Keratinocyte (primary cell): ENCODE data around the gene TPI1. TPM values are rescaled to one million over a fixed set of nuclear protein-coding genes. Genes with fewer than 3 reads are reported as not detected.

ENCODE experiments used
- DNase-seq: peaks from one replicate; pipeline ENCODE4 v3.0.0-alpha.2; 2011; ENCODE audit warnings: low read depth, missing footprints, low spot score
- FAIRE-seq: peaks from 2 replicates; lab custom pipeline; 2011; peaks lifted over from hg19 to GRCh38; lab: Jason Lieb, UNC
- H2AFZ ChIP-seq: 2 replicates; pipeline ENCODE4 v1.6.0; 2012; ENCODE audit warnings: low read length, control low read depth, inconsistent platforms; ENCODE audit not compliant: control insufficient read depth
- H3K27ac ChIP-seq: 2 replicates; pipeline ENCODE4 v1.5.1; 2011; ENCODE audit warnings: low read length; ENCODE audit not compliant: control insufficient read depth, insufficient read depth
- H3K27me3 ChIP-seq: 3 replicates; pipeline ENCODE4 v1.6.0; 2011; ENCODE audit warnings: low read length; ENCODE audit not compliant: control insufficient read depth, insufficient read depth; ENCODE audit errors: extremely low read depth
- H3K36me3 ChIP-seq, 2 experiments: 2 replicates in 1 of 2; 3 replicates in 1 of 2; pipeline ENCODE4 v1.5.1; 2011; ENCODE audit warnings: low read length in 2 of 2, mild to moderate bottlenecking in 1 of 2; ENCODE audit not compliant: control insufficient read depth in 2 of 2, insufficient read depth in 2 of 2; ENCODE audit errors: extremely low read depth in 1 of 2
- H3K4me1 ChIP-seq: 3 replicates; pipeline ENCODE4 v1.5.1; 2011; ENCODE audit warnings: low read length; ENCODE audit not compliant: control insufficient read depth, insufficient read depth; ENCODE audit errors: extremely low read depth
- H3K4me2 ChIP-seq: 3 replicates; pipeline ENCODE4 v1.6.0; 2011; ENCODE audit warnings: low read depth, low read length; ENCODE audit not compliant: control insufficient read depth, insufficient read depth; ENCODE audit errors: extremely low read depth
- H3K4me3 ChIP-seq, 3 experiments: fragments of 200-600 bp in 1 of 3; sonication (generic) in 1 of 3; 2 replicates in 2 of 3; 3 replicates in 1 of 3; pipeline ENCODE4 v1.5.1; 2011 to 2016; ENCODE audit warnings: low read length in 3 of 3, mild to moderate bottlenecking in 3 of 3, control low read depth in 2 of 3, inconsistent platforms in 1 of 3, low read depth in 1 of 3, mixed read lengths in 1 of 3, mixed run types in 1 of 3, moderate library complexity in 1 of 3; ENCODE audit not compliant: control insufficient read depth in 2 of 3, insufficient read depth in 2 of 3; ENCODE audit errors: extremely low read depth in 1 of 3
- H3K79me2 ChIP-seq: 2 replicates; pipeline ENCODE4 v1.6.0; 2012; ENCODE audit warnings: low read length; ENCODE audit not compliant: control insufficient read depth, insufficient read depth
- H3K9ac ChIP-seq: 3 replicates; pipeline ENCODE4 v1.6.0; 2011; ENCODE audit warnings: low read length; ENCODE audit not compliant: control insufficient read depth, insufficient read depth; ENCODE audit errors: extremely low read depth
- H3K9me1 ChIP-seq: 3 replicates; pipeline ENCODE4 v1.6.0; 2011; ENCODE audit warnings: low read length; ENCODE audit not compliant: control insufficient read depth, insufficient read depth; ENCODE audit errors: extremely low read depth
- H3K9me3 ChIP-seq: 2 replicates; pipeline ENCODE4 v1.5.1; 2012; ENCODE audit warnings: low read depth, low read length; ENCODE audit not compliant: control insufficient read depth
- H4K20me1 ChIP-seq: 3 replicates; pipeline ENCODE4 v1.6.0; 2011; ENCODE audit warnings: low read length; ENCODE audit not compliant: control insufficient read depth, insufficient read depth; ENCODE audit errors: extremely low read depth
- CTCF ChIP-seq, 3 experiments: IDR thresholded peaks in 1 of 3; conservative IDR thresholded peaks in 1 of 3; optimal IDR thresholded peaks in 1 of 3; 2 replicates in 2 of 3; 3 replicates in 1 of 3; pipeline versions ENCODE3 to v1.5.1; 2011; ENCODE audit warnings: low read length in 3 of 3, mild to moderate bottlenecking in 3 of 3, moderate library complexity in 2 of 3, control low read depth in 1 of 3, inconsistent platforms in 1 of 3; ENCODE audit not compliant: insufficient read depth in 2 of 3; ENCODE audit errors: extremely low read depth in 1 of 3
- EZH2 ChIP-seq: IDR thresholded peaks from one replicate; pipeline ENCODE4 v1.6.1; 2012; ENCODE audit warnings: inconsistent platforms, mild to moderate bottlenecking, low read length, moderate library complexity
- dilution Hi-C: fragments of 300-500 bp; cut with MboI; formaldehyde crosslinking; loops from one replicate; pipeline ENCODE4 v1.7.0; 2020; ENCODE audit warnings: low sequenced_read_pairs; ENCODE audit not compliant: extremely low pct_ligation_motif_present
- polyA plus RNA-seq, 5 experiments: library from polyadenylated mRNA; depleted of rRNA in 3 of 5; stranded (reverse) in 3 of 5; stranded (forward) in 1 of 5; unstranded in 1 of 5; fragments of >200 nt; gene quantifications; 1 replicate in 1 of 5; 2 replicates in 3 of 5; 3 replicates in 1 of 5; pipeline versions ENCODE4 v1.2.1 to v1.2.3, GENCODE V29; 2011 to 2012; ENCODE audit warnings: missing spikeins in 2 of 5, low read depth in 1 of 5, low replicate concordance in 1 of 5

Gene TPI1
- polyA plus RNA-seq, 1 donor (not counting 4 experiments of a cell fraction or from before 2014, with no cell fraction given): 1,551 TPM

GRCh38 chr12:6833189-6833890 is 34.0 kb upstream of the TPI1 start:
- Histone ChIP-seq H4K20me1 (no peaks in the 10 kb centered on the region), H3K4me1 (no peaks in the 10 kb centered on the region), H3K27me3 (peaks cover 27% of the 10 kb centered on the region), H3K27ac (no peak overlapping the region), H3K4me3 (no peak overlapping the region), H3K9ac (no peak overlapping the region), H3K36me3 (no peaks in the 10 kb centered on the region), H3K79me2 (no peaks in the 10 kb centered on the region), H2AFZ (no peak overlapping the region), H3K9me1 (no peaks in the 10 kb centered on the region), H3K4me2 (no peak overlapping the region), H3K9me3 (no peaks in the 10 kb centered on the region)
- FAIRE-seq (no peak), DNase-seq (no peak)
- dilution Hi-C loops: no loop called here
- no peak for TF ChIP-seq EZH2
- no peak for TF ChIP-seq CTCF (optimal IDR thresholded peaks at IDR 0.05 in 1 of 3, IDR thresholded peaks at IDR 0.05 in 1 of 3, conservative IDR thresholded peaks at IDR 0.05 in 1 of 3; ENCODE audit: extremely low read depth in 1 of 3, insufficient read depth in 2 of 3, low read length in 3 of 3)

- no peak for TF ChIP-seq EZH2
- no peak for TF ChIP-seq CTCF (optimal IDR thresholded peaks at IDR 0.05 in 1 of 3, IDR thresholded peaks at IDR 0.05 in 1 of 3, conservative IDR thresholded peaks at IDR 0.05 in 1 of 3; ENCODE audit: extremely low read depth in 1 of 3, insufficient read depth in 2 of 3, low read length in 3 of 3)
- peaks cover 0 to 3% of the 10 kb centered on the region in 2 experiments for H3K36me3 ChIP-seq
- H3K9me1 ChIP-seq: no peaks in the 10 kb centered on the region
- no peak overlapping the region for H3K9ac ChIP-seq
- no peaks in the 10 kb centered on the region for H3K9me3 ChIP-seq
- H3K27me3 ChIP-seq: peaks cover 20% of the 10 kb centered on the region
- dilution Hi-C loops: no loop called here
- H3K79me2 ChIP-seq: no peaks in the 10 kb centered on the region
- FAIRE-seq (no peak), DNase-seq (no peak)
- no peak overlapping the region for H2AFZ ChIP-seq
- H3K27ac ChIP-seq: no peak overlapping the region
- H3K4me1 ChIP-seq: no peaks in the 10 kb centered on the region
- H3K4me3 ChIP-seq: no peak overlapping the region
- no peak overlapping the region for H3K4me2 ChIP-seq
- H4K20me1 ChIP-seq: peaks cover 2% of the 10 kb centered on the region
Observed at GRCh38 chr12:6834254-6834653, 33.1 kb upstream of the TPI1 start.
